Measurements from ENCODE around the gene GTF2H3.

The GTF2H3 gene

GRCh38 chr12:123696207-123696606 is 62.6 kb downstream of the GTF2H3 start:
- H3K4me3 ChIP-seq (ENCODE audit: low read depth, low read length) = 0 out of 2 replicates have a peak overlapping the region, but pooled peaks have one; percentile 5
- TF ChIP-seq, protein P1, sequence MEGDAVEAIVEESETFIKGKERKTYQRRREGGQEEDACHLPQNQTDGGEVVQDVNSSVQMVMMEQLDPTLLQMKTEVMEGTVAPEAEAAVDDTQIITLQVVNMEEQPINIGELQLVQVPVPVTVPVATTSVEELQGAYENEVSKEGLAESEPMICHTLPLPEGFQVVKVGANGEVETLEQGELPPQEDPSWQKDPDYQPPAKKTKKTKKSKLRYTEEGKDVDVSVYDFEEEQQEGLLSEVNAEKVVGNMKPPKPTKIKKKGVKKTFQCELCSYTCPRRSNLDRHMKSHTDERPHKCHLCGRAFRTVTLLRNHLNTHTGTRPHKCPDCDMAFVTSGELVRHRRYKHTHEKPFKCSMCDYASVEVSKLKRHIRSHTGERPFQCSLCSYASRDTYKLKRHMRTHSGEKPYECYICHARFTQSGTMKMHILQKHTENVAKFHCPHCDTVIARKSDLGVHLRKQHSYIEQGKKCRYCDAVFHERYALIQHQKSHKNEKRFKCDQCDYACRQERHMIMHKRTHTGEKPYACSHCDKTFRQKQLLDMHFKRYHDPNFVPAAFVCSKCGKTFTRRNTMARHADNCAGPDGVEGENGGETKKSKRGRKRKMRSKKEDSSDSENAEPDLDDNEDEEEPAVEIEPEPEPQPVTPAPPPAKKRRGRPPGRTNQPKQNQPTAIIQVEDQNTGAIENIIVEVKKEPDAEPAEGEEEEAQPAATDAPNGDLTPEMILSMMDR (IDR thresholded peaks at IDR 0.05; ENCODE audit: control insufficient read depth, extremely low read depth, insufficient read depth) = no peak
- DNase-seq (ENCODE audit: low read depth) = peak; percentile 88

- no peak for DNase-seq (ENCODE audit: low read depth)
- 0 out of 2 replicates have a peak overlapping the region, but pooled peaks have one; percentile 5 for H3K4me3 ChIP-seq (ENCODE audit: low read depth, low read length)
- TF ChIP-seq, protein P1 (IDR thresholded peaks at IDR 0.05; ENCODE audit: control insufficient read depth, extremely low read depth, insufficient read depth) = 0 out of 2 replicates have a peak, but pooled peaks have one; percentile 17
Measured at GRCh38 chr12:123696646-123697045, 63.0 kb downstream of the GTF2H3 start.

DNA sequence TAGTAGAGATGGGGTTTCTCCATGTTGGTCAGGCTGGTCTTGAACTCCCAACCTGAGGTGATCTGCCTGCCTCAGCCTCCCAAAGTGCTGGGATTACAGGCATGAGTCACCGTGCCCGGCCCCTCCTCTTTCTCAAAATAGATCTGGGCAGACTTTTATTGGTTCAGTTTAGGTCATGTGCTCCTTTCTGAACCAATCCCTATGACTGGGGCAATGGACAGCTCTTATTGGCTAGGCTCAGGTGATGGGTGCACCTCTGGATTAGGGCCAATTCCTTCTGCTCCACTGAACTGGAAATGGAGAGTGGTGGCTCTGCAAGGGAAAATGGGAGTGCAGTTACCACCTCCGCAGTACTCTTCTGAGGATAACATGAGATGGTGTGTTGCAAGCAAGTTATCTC is 72.3 kb downstream of the GTF2H3 start:
- no peak for DNase-seq (ENCODE audit: low read depth)
- TF ChIP-seq, protein P1 (IDR thresholded peaks at IDR 0.05; ENCODE audit: control insufficient read depth, extremely low read depth, insufficient read depth) = no peak
- no peak overlapping the region for H3K4me3 ChIP-seq (ENCODE audit: low read depth, low read length)

DNA sequence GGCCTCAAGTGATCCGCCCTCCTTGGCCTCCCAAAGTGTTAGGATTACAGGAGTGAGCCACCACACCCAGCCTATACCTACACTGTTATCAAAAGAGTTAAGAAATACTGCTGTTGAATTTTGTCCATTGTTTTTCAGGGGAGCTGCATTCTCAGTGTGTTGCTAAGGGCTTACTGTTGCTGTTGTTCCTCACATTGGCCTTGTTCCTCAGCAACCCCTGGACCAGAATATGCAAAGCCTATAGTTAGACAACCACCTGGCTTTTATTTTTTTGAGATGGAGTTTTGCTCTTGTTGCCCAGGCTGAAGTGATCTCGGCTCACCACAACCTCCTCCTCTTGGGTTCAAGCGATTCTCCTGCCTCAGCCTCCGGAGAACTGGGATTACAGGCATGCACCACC is 73.8 kb downstream of the GTF2H3 start:
- TF ChIP-seq, protein P1 (IDR thresholded peaks at IDR 0.05; ENCODE audit: control insufficient read depth, extremely low read depth, insufficient read depth) = no peak
- no peak overlapping the region for H3K4me3 ChIP-seq (ENCODE audit: low read depth, low read length)
- no peak for DNase-seq (ENCODE audit: low read depth)

Measured in LNCaP clone FGC (cell line).